HG02798 (cell line): Measurements from ENCODE around the gene SACM1L.
"Not testable (repeated sequence)": the region's sequence is repeated elsewhere in the genome, so short reads cannot be mapped to it uniquely, and the experiment has no call there.

Source experiments
- ATAC-seq: cut with Tn5 transposase; IDR thresholded peaks from one replicate; pipeline ENCODE4 v1.9.1; 2021; ENCODE audit warnings: mild to moderate bottlenecking; ENCODE audit not compliant: unreplicated experiment, poor library complexity

Gene SACM1L

DNA sequence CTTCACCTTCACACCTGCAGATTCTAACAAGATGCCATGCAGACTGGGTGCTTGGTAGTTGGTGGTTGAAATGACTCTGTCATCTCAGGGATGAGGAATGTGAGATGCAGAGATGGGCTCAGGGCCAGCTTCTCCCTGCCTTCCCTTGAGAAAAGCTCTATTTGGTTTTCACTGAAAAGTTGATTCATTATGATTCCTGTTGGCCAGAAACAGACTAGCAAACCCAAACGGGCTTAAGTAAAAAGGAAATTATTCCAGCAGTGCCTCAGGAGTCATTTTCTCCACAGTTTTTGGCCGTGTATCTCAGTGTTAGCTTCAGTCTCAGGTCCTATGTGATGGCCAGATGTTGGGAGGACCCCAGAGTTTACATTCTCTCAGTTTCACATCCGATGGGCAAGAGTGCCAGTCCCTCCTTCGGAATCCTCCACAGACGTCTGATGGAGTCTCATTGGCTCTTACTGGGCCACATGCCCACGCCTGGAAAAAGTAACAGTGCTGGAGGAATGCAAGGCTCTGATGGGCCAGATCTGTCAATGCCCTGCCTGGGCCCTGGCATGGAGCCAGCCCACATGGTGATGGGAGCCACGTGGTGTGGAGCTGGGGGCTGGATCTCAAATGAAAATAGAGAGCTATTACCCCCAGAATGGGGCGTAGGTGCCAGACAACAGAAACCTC lies 22.3 kb upstream of the SACM1L start:
- ATAC-seq: no peak

DNA sequence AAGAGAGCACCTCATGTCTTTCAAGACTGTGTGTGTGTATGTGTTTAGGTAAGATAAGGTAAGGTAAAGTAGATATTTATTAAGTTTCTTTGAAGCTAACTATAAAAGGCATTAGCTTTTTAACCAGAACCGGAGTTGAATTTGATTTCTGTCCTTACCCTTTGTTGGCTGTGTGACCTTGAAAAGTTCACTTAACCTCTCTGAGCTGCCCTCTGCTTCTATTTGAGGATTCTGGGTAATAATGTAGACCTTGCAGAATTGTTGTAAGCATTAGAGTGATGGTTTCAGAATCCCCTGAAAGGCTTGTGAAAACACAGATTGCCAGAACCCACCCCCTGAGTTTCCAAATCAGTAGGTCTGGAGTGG lies 21.6 kb upstream of the SACM1L start:
- ATAC-seq: no peak

DNA sequence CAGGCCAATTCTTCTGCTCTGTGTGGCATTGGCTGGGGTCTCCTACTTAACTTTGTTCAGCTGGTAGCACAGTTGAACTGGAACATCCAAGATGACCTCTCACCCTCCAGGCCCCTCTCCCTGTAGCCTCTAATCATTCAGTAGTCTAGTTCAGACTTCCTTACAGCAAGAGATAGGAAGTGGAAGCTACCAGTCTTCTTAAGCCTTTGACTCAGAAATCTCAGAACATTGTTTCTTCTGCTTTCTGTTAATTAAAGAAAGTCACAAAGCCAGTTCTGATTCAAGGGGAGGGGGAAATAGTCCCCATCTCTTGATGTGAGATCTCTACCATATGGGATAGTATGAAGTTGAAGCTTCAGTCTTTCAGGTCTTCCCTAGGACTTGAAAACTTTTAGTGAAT lies 18.8 kb upstream of the SACM1L start:
- ATAC-seq: no peak

DNA sequence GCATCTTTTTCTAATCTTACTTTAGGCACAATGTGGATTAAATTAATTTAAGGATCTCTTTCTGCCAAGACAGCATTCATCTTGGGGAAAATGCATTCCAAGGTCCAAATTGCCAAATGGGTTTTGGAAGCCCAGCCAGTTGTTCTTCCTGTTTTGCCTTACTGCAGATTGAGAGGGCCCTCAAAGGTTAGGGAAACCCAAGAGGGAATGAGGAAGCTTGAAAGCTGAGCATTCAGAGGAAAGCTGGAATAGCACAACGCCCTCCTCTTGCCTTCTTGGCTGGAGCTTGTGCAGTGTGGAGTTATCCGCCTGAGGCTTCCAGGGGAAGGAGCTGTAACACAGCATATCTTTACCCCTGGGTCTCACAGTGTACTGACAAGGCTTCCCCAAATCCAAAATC lies 18.2 kb upstream of the SACM1L start:
- no peak for ATAC-seq

DNA sequence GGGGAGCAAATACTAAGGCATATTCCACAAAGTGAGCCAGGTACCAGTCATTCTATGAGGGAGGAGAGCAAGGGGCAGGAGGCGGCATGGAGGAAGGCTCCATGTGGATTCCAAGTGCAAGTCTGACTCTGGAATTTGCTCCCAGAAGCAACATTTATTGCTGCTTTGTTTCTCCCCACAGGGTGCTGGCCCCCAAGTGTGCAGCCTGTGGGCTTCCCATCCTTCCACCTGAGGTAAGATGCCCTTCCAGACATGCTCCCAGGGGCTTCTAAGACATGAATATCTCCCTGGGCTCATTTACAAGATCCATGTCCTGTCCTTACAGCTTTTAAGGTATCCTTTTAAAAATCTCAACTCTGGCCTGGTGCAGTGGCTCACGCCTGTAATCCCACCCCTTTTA lies 15.9 kb upstream of the SACM1L start:
- no peak for ATAC-seq

DNA sequence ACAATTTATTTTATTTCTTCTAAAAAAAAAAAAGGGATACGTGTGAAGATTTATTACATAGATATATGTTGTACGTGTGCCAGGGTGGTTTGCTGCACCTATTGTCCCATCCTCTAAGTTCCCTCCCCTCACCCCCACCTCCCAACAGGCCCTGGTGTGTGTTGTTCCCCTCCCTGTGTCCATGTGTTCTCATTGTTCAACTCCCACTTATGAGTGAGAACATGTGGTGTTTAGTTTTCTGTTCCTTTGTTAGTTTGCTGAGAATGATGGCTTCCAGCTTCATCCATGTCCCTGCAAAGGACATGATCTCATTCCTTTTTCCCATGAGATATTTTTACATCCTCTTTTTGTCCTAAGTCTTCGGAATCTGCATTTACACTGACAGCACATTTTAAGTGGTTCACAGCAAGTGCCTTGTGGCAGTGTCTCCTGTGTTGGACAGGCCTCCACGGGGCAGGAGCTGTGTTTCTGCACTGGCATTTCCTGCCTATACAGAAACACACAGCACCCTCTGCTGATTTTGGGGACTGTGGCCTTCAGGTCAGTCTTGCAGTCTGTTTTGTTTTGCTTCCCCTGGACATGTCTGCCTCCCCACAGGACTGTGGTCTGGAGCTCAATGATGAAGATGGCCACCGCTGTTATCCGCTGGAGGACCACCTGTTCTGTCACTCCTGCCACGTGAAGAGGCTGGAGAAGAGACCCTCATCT lies 12.7 kb upstream of the SACM1L start:
- ATAC-seq: no peak

DNA sequence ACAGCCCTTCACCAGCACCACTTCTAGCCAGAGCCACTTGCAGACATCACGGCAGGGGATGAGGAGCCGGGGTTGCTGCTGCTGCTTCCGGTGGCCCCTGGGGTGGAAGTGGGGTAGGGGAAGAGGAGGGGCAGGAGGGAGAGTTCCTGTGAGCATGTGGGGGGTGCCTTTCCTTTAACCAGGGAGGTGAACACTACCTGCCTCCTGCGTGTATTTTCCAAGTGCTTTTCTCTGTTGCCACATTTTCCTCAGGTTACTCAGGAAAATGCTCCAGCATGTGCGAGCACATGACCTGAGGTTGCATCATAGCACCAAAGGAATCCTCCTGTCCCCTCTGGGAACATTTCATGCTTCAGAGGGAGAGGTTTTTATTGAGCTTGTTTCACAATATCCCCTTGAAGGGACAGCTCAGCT lies 12.2 kb upstream of the SACM1L start:
- ATAC-seq: no peak

DNA sequence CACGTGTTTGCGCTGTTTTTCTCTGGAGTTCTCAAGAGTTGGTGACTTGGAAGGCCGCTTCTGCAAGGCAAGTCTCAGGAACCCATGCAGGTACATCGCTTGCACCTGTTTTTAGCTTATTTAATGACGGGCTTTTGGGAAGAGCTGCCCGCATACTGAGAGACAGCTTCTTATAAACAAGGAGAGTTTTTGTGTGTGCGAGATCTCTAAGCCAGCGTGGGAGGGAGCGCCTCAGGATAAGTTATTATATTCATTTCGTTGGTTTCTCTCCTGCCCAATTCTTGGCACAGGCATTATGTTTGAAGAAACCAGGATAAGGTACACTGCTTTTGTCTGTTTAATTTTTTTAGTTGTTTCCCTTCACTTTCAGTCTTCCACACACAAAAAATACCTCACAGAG lies 11.4 kb upstream of the SACM1L start:
- ATAC-seq: no peak

DNA sequence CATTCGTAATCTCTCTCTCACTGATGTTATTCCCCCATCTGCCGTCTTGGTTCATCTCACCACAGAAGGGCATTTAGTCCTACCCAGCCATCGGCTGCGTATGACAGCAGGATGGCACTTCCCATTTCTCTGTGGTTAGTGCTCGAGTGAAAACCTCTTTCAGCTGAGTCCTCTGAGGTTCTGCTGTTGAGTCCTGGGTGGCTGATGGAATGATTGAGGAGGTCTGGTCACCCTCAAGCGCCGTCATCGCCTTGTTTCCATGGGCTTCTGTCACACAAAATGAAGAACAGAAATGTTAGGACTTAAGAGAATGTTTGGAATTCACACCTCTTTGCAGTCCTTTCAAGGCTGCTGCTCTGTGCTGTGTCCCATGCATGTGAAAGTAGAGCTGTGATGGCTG lies 9.4 kb upstream of the SACM1L start:
- no peak for ATAC-seq

DNA sequence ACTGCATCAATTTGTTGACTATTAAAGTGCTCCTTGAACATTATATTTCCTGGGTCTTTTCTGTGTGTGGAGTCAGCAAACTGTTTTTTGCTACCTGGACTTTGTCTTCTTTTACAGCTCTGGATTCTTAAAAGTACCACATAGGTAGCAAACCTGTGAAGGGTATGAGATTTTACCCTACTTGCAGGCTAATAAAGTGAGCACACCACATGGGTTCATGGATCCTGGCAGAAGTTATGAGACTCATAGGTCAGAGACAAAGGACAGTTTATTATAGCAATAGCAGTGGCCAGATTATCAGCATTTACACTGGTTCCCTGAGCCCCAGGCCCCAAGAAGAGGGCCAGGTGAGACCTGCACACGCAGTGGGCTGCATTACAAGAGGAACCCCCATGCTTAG lies 8.0 kb upstream of the SACM1L start:
- no peak for ATAC-seq

DNA sequence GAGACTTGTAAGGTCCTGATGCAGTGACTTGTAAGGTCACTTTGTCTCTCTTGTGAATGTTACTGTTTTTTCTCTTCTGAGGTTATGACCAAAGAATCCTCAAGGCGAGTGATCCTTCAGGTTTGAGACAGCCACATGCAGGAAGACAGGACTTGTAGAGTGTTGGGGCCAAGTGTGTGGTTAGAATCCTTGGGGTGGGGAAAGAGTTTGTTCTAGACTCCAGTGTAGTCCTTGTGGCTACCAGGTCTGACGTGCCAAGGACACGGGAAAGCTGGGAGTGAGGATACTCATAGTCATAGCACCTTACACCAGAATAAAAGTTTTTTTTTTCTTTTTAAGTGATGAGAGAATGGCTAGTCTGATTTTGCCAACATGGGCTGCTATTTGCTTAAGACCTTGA lies 7.3 kb upstream of the SACM1L start:
- ATAC-seq: no peak

DNA sequence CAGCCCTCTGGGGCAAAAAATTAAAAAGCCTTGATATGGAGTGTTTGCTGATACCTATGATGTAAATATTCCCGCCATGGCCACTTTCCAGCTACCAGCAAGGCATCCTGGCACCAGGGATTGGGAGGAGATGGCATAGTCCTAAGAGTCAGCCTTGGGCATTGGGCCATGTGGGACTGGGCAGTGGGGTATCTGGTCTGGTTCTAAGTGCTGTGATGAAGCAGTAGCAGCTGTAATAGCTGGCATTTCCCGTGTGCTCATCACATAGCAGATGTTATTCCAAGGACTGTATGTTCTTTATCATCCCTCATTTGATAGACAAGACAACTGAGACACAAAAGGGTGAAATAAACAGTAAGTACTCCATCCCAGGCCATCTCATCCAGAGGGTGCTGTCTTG lies 6.9 kb upstream of the SACM1L start:
- no peak for ATAC-seq

DNA sequence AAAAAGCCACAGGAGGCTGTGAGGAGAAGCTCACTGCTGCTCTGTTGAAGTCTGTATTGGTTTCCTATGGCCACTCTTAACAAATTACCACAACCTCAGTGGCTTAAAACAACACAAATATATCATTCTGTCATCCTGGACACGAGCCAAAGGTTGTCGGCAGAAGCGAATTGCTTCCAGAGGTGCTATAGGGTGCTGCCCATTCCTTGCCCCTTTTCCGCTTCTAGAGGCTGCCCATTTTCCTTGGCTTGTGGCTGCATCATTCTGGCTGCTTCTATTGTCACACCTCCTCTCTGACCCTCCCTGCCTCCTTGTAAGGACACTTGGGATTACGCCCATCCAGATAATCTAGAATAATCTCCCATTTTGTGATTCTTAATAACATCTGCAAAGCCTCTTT lies 6.4 kb upstream of the SACM1L start:
- no peak for ATAC-seq

DNA sequence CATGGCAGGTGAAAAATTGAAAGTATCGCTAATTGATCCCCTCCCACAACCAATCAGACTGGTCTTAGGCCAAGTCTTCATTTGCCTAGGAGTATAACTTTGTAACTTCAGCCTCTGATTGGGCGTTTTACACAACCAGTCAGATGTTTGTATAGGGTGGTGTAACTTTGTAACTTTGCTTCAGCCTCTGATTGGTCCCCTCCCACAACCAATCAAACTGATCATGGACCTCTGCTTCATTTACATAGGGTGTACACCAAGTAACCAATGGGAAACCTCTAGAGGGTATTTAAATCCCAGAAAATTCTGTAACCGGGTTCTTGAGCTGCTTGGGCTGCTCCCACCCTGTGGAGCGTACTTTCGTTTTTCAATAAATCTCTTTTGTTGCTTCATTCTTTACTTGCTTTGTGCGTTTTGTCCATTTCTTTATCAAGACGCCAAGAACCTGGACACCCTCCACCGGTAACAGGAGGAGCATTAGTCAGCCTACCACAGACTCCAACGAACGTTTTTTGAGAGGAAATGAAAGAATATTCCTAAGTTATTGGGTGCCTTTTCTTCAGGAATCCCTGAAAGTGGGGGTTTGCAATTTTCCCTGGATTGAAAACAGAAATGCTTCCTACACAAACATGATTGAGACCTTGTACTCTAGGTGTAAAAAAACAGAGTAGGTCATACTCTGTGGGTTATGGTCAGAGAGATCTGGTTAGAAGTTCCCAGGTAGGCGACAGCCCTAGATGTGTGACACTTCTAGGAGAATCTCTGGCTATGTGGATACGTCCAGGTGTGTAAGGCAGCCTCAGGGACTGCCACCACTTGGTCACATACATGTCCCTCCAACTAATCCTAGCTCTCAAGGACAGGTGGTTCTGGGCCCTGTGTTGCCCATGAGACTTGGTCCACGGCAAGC lies 5.5 kb upstream of the SACM1L start:
- ATAC-seq: no peak

DNA sequence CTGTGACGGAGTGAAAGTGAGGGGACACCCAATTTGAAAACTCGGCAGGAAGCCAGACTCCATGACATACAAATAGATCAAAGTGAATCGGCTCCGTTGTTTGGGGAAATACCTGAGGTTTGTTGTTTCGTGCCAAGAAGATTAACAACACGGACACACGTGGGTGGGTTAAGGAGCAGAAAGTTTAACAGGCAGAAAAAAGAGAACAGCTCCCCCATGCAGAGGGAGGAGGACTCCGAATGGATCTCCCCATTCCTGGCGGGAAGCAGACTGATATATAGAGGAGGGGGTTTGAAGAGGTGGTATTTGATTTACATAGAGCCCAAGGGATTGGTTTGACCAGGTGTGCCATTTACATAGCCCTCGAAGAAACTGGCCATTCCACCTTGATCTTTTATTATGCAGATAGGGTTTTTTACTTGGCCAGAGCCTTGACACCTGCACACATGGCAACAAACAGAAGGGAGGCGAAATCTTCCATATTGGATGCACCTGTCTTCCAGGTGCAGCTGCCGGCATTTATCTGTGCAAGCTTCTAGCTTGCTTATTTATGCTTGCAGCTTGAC lies 4.8 kb upstream of the SACM1L start:
- ATAC-seq: no peak

DNA sequence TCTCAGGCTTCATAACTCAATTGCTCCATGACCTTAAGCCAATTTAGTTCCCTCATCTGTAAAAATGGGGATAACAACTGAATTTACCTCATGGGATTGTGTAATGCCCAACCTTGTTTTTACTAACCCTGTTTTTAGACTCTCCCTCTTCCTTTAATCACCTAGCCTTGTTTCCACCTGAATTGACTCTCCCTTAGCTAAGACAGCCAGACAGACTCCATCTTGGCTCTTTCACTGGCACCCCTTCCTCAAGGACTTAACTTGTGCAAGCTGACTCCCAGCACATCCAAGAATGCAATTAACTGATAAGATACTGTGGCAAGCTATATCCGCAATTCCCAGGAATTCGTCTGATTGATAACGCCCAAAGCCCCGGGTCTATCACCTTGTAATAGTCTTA lies 3.5 kb upstream of the SACM1L start:
- not testable (repeated sequence) for ATAC-seq

DNA sequence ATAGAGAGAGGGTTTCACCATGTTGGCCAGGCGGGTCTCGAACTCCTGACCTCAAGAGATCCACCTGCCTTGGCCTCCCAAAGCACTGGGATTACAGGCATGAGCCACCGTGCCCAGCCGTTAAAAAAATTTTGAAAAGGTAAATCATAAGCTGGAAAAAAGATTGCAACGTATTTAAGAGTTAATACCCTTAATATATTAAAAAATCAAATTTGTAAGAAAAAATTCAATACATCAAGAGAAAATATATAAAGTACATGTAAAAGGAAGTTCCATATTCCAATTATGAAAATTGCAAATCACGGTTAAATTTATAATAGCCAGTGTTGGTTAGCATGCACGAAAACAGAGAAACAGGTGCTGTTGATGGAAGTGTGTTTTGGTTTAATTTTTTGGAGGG lies 2.3 kb upstream of the SACM1L start:
- ATAC-seq: no peak

DNA sequence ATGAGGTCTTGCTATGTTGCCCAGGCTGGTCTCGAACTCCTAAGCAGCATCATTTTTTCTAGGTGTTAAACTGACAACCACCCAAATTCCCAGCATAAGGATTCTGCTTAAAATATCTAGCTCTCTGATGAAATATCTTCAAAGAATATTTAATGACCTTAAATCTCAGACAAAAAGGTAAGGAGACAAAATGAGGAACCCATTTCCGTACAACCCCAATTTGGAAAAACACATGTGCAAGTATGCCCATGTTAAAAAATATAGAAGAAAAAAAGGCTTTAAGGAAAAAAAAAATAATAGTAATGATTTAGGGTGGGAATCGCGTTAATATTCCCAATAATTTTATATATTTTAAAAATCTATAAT lies 1.4 kb upstream of the SACM1L start:
- no peak for ATAC-seq

DNA sequence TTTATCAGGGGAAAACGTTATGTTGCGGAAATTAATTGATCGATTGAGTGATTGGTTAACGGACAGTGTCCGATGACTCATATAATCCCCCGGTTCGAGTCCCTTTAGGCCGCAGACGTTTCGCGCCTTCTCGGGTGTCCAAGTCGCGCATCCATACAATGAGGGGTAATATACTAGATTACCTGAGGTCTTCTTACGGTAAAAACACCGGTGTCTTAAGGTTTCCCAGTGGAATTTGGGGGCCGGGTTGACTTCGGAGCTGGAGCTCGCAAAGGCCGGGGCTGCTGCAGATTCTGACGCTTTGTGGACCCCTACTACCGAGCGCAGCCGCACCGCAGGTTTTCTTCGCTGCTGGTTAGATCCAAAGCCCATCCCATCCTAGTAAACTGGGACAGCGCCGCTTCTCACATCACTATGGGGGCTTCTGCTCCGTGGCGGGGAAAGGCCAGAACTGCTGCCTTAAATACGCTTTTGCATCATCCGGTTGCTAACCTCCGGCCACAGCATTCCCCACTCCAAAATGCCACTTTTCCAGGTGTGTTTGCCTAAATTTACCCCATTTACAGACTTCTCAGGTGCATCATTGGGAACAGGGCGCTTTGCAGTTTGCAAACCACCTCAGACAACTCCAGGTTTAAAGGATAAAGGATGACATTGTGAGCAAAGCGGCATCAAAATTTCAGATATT lies 858 bp upstream of the SACM1L start:
- ATAC-seq: peak; percentile 0

DNA sequence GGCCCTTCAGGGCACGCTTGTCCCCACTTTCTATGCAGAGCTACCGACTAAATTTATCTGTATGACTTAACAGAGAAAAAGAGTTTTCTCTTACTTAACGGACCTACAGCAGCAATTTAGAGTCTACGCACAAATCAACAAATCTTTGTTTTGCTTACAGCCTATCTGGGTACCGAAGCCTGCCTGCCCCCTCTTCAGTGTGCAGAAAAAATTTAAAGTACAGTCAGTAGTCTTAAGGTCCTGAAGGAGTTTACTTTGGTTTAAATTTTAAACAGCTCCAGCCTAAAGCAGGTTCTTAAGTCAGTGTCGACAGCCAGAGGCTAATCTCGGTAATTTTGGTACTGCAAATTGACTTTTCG lies 570 bp downstream of the SACM1L start:
- ATAC-seq: no peak
